GM18868 (cell line): ENCODE results near the gene ZNF280B.

Experiments used
- ATAC-seq: cut with Tn5 transposase; IDR thresholded peaks from one replicate; pipeline ENCODE4 v1.9.1; 2021; ENCODE audit warnings: mild to moderate bottlenecking, moderate library complexity; ENCODE audit not compliant: unreplicated experiment

ZNF280B gene

GRCh38 chr22:22508274-22509176 is at the start of gene ZNF280B:
ZNF280B (minus strand) TSS chr22:22508742; CDS start chr22:22489398, 19,344 bp downstream.
- peak; percentile 91 for ATAC-seq

GRCh38 chr22:22556995-22557925 is 48.7 kb upstream of the ZNF280B start:
- no peak for ATAC-seq

- ATAC-seq, result no peak
These were observed 48.0 kb upstream of the ZNF280B start for GRCh38 chr22:22556578-22556977.

GRCh38 chr22:22555596-22555995 is 47.1 kb upstream of the ZNF280B start:
- no peak for ATAC-seq

- ATAC-seq, result no peak
These were observed 46.2 kb upstream of the ZNF280B start for GRCh38 chr22:22554587-22555284.

GRCh38 chr22:22553735-22554586 is 45.4 kb upstream of the ZNF280B start:
- ATAC-seq, result no peak

- no peak for ATAC-seq
These were observed 44.6 kb upstream of the ZNF280B start for GRCh38 chr22:22553141-22553540.

GRCh38 chr22:22552630-22553029 is 44.1 kb upstream of the ZNF280B start:
- ATAC-seq, result no peak

- ATAC-seq, result no peak
These were observed 42.4 kb upstream of the ZNF280B start for GRCh38 chr22:22550789-22551434.

- ATAC-seq, result no peak
These were observed 40.4 kb upstream of the ZNF280B start for GRCh38 chr22:22548910-22549309.

- ATAC-seq, result no peak
These were observed 39.8 kb upstream of the ZNF280B start for GRCh38 chr22:22548317-22548716.

- ATAC-seq, result no peak
These were observed 39.3 kb upstream of the ZNF280B start for GRCh38 chr22:22547692-22548300.

GRCh38 chr22:22547226-22547625 is 38.7 kb upstream of the ZNF280B start:
- no peak for ATAC-seq

GRCh38 chr22:22546490-22546889 is 37.9 kb upstream of the ZNF280B start:
- no peak for ATAC-seq

GRCh38 chr22:22545084-22545483 is 36.5 kb upstream of the ZNF280B start:
- ATAC-seq, result no peak

GRCh38 chr22:22538226-22538989 is 29.9 kb upstream of the ZNF280B start:
- no peak for ATAC-seq

- ATAC-seq, result no peak
These were observed 28.4 kb upstream of the ZNF280B start for GRCh38 chr22:22536916-22537315.

GRCh38 chr22:22536515-22536914 is 28.0 kb upstream of the ZNF280B start:
- no peak for ATAC-seq
